HG03060 (cell line): ENCODE results near the gene ONECUT2.
"Not testable (repeated sequence)": the region's sequence is repeated elsewhere in the genome, so short reads cannot be mapped to it uniquely, and the experiment has no call there.

Experiments
- ATAC-seq: cut with Tn5 transposase; IDR thresholded peaks from one replicate; pipeline ENCODE4 v1.9.1; 2021; ENCODE audit warnings: low read depth, moderate number of reproducible peaks; ENCODE audit not compliant: unreplicated experiment

Gene ONECUT2

DNA sequence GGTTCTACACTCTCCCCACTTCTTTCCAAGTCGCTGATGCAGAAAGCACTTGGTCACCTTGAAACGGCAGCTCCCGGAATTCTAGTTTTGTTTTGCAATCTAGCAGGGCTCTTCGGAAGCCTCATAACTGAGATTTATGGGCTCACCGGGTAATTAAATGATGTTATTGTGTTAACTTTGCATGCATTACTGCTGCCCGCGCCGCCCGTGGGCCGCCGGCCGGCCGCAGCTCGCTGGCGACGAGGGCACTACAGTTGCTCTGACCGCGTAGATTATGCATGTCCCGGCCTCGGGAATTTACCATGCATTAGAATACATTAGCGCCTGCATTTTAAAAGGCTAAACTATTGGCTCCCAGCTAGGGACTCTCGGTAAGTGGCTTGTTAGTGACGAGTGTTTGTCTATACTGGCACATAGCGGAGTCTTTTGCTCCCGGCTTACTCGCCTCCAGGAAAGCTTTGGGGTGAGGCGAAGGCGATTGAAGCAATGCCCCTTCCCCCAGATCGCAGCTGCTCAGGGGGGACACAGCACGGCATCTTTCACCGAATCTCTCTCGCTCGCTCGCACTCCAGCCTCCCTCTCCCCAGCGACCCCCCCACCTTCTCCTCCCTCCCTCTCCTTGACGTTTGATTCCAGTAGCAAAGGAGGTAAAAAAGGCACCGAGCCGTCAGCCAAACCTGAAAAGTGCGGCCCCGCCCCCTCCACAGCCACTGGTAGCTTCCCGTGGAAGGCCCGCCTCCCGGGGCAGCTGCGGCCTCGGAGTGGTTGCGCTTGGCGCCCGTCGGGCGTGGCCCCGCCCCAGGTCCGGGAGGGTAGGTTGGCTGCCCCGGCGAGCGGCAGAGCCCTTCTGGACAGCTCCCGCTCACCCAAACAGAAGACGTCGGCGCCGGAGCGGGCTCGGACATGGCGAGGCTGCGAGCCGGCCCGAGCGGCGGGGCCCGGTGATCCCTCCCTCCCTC, at the start of gene ONECUT2:
TSS of gene ONECUT2 (plus strand) at position 839 of the 959 bp plus-strand sequence. CDS start 343 bp downstream, outside the sequence.
- ATAC-seq, result no peak

DNA sequence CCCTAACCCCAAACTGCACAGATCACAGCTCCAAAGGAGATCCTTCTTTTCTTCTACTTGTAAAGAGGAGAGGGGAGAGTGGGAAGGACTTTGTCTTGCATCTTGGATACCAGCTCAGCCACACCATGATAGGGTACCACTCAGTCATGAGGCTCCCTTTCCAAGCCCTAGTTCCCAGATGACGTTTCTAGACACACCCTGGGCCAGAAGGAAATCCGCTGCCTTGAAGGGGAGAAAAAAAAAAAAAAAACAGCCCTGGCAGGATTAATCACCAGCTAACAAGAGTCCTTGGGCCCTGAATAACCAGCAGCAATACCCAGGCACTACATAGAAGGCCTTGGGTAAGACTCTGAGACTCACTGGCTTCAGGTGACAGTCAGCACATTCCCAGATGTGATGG, 45.9 kb upstream of the ONECUT2 start:
- no peak for ATAC-seq

DNA sequence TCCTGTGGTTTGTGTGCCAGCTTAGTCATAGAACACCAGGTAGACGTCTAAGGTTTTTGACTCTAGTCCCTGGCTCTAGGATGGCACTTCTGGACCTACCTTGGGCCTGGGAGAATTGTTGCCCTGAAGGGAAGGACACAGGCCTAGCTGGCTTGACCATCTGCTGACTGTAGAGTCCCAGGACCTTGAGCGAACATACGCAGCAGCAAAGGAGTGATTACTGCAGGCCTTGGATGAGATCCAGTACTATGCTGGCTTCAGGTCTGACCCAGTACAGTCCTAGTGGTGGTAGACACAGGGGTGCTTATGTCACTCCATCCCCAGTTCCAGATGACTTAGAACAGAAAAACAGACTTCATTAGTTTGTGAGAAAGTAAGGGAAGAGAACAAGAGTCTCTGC, 45.1 kb upstream of the ONECUT2 start:
- no peak for ATAC-seq

DNA sequence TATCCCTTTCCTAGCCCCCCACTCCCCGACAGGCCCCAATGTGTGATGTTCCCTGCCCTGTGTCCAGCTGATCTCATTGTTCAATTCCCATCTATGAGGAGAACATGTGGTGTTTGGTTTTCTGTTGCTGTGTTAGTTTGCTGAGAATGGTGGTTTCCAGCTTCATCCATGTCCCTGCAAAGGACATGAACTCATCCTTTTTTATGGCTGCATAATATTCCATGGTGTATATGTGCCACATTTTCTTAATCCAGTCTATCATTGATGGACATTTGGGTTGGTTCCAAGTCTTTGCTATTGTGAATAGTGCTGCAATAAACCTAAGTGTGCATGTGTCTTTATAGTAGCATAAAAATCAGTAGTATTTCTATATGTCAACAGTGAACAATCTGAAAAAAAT, 40.4 kb upstream of the ONECUT2 start:
- ATAC-seq, result not testable (repeated sequence)

DNA sequence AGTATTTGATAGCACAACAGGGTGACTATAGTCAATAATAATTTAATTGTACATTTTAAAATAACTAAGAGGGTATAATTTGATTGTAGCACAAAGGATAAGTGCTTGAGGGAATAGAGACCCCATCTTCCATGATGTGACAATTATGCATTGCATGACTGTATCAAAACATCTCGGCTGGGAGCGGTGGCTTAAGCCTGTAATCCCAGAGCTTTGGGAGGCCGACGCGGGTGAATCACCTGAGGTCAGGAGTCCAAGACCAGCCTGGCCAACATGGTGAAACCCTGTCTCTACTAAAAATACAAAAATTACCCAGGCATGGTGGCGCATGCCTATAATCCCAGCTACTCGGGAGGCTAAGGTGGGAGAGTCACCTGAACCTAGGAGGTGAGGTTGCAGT, 38.3 kb upstream of the ONECUT2 start:
- not testable (repeated sequence) for ATAC-seq

DNA sequence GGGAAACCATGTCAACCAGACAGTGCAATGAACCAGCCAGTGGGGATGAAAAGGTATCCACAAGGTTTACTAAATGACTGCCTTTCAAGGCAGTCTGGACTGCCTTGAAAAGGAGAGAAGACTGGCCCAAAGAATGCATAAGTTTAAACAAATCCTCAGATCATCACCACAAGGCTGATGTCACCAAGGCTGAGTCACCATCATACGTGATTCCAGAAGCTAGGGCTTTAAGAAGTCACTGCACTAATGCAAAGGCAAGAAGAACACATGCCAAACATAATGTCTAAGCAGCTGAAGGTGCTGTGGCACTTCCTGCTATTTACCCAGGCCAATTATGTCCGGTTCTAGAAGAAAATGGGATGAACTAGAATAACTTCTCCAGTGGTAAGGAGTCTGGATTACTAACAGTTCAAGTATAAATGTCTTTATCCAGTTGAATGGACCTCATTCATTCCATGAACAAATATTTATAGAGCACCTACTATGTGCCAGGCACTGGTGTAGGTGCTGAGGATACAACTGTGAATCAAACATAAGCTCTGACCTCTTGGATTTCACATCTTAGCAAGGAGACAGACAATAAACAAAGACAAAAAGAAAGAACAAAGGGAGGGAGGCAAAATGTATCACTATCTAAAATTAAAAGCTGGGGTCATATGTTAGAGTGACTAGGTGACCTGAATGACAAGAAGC, 37.6 kb upstream of the ONECUT2 start:
- ATAC-seq, result no peak

DNA sequence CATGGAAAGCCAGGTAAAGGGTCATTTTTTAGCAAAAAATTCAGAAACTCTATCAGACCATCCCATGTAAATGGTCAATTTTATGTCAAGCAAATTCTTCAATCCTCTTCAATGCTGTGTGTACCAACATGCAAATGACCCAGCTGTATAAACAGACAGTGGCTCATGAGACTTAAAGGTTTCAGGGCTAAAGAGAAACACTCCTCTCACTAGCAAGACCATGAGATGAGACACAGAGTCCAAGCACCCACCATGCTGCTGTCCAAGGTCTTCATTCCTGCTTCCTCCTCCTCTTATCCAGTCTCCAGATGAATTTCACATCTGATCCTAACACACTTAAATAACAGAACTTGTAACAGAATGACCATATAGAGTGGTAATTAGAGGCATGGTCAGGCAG, 30.8 kb upstream of the ONECUT2 start:
- ATAC-seq, result no peak

DNA sequence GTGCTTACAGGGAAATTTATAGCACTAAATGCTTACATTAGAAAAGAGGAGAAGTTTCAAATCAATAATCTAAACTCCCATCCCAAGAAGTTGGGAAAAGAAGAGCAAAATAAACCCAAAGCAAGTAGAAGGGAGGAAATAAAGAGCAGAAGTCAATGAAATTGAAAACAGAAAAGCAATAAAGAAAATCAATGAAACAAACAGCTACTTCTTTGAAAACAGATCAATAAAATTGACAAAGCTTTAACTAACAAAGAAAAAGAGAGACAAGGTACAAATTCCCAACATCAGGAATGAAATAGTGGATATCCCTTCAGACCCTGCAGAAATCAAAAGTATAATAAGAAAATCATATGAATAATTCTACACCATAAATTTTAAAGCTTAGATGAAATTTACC, 25.5 kb upstream of the ONECUT2 start:
- ATAC-seq, result no peak

DNA sequence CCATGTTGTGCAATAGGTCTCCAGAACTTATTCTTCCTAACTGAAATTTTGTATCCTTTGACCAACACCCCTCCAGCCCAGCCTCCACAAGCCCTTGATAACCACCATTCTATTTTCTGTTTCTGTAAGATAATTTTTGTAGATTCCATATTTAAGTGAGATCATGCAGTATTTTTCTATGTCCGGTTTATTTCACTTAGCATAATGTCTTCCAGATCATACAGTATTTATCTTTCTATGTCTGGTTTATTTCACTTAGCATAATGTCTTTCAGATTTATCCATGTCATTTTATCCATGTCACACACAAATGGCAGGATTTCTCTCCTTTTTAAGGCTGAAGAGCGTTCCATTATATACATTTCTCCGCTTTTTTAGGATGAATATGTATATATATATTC, 24.4 kb upstream of the ONECUT2 start:
- no peak for ATAC-seq

DNA sequence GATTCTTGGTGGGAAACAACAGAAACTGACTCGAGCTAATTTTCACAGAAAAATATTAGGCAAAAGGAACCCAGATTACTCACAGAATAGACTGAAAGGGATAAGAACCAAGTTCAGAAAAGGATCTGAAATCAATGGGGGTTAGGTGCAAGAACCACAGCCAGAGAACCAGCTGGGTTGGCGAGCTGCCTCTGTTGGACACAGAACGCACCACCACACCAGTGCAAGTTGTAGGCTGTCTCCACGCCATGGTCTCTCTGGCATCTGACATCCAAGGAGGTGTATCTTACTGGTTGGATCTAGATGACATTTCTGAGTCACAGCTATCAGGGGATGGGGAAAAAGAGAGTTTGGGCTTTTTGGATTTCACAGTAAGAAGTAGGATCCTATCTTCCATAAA, 18.6 kb upstream of the ONECUT2 start:
- no peak for ATAC-seq

DNA sequence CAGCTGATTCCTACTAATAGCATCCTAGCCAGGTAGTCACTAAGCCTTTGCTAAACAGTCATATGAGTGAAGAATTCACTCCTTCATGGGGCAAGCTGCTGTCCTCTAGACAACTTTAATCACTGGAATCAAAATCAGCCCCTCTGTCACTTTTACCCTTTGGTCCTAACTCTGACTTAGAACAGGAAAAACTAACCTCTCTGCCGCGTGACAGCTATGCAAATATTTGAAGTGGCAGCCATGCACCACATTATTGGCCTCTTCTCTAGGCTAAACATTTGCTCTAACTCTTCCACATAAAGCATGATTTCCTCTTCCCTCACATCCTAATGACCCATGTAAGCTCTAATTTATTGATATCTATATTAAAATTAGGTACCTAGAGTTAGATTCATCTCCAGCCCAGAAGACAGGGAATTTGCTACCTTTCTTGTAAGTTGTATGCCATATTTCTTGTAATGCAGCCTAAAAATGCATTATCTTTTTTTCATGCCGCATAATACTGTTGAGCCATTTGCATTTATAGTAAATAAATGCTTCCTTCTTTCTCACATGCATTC, 12.8 kb upstream of the ONECUT2 start:
- no peak for ATAC-seq

DNA sequence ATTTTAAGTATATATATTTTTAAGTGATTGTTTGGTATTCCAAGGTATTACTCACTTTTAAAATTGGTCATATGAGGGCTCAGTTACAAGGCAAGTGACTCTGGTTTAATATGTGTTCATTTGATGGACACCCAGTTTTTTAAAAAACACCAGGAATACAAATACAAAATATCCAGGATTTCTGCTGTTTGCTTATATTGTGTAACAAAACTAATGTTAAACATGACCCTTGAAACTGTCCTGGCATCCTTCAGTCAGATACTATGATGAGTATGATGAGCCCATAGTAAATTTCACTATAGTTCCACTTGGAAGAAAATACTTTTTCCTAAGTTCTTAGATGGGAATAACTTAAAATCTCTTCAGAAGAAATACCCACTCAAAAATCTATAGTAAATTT, 11.4 kb upstream of the ONECUT2 start:
- ATAC-seq, result no peak

DNA sequence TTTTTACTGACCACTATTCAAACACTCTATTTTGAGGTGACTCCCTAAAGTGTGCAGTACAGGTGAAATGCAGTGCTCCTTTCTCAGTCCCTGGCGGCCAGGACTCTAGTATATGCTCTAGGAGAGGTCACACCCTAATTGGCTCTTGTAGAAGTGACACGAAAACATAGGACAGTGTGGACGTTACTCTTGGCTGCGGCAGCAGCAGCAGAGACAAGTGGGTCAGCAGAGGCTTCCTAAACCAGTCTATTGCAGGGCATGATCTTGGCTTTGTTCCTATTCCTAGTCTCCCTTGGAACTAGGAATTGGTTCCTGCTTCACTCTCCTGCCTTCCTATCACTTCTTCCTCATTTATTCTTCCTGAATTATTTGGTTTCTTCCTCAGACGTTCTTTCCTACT, 10.1 kb upstream of the ONECUT2 start:
- ATAC-seq, result no peak

DNA sequence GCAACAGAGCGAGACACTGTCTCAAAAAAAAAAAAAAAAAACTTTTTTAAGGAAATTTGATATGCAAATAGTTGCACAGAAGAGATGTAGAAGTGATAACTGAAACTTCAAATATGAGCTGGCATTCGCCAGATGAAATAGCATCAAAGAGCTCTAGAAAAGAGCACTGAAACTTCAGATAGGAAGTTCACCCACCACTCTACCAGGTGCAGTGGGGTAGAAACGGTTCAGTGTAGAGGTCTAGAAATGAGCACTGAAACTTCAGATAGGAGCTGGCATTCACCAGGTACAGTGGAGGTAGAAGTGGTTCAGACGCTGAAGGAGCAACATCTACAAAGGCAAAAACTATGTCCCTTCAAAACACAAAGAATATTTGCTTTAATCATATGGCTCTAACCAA, 9.0 kb upstream of the ONECUT2 start:
- ATAC-seq, result no peak

DNA sequence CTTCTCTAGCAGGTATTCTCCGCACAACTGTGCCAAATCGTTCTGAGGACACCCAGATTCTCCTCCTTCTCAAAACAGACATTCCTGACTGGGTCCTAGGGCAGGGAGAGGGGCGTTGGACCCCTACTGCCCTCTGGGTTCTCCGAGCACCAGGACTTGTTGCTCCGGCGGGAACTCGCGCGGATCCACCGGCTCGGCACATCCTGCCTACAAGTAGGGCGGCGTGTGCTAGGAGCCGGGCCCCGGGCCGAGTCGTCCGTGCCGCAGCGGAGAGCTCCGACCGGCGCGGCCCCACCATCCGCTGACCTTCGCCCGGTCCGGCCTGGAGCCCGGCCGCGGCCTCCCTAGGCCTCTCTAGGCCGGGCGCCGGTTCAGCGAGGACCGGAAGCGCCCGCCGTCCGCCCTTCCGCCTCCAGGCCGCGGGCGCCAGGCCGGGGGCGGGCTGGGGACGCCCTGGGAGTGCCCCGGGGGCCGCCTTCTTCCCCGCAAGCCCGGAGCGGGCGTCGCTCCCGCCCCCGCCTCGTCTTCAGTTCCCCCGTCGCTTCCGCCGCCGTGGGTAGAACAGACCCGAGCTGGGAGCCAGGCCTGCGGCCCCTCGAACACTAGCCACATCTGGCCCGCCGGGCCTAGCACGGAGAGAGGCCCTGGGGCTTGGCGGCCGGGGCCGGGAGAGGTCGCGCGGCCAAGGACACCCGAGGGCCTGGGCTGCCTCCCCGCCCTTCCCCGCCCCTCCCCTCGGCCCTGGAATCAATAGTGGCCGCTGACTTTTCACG, 7.6 kb upstream of the ONECUT2 start:
- ATAC-seq, result no peak

DNA sequence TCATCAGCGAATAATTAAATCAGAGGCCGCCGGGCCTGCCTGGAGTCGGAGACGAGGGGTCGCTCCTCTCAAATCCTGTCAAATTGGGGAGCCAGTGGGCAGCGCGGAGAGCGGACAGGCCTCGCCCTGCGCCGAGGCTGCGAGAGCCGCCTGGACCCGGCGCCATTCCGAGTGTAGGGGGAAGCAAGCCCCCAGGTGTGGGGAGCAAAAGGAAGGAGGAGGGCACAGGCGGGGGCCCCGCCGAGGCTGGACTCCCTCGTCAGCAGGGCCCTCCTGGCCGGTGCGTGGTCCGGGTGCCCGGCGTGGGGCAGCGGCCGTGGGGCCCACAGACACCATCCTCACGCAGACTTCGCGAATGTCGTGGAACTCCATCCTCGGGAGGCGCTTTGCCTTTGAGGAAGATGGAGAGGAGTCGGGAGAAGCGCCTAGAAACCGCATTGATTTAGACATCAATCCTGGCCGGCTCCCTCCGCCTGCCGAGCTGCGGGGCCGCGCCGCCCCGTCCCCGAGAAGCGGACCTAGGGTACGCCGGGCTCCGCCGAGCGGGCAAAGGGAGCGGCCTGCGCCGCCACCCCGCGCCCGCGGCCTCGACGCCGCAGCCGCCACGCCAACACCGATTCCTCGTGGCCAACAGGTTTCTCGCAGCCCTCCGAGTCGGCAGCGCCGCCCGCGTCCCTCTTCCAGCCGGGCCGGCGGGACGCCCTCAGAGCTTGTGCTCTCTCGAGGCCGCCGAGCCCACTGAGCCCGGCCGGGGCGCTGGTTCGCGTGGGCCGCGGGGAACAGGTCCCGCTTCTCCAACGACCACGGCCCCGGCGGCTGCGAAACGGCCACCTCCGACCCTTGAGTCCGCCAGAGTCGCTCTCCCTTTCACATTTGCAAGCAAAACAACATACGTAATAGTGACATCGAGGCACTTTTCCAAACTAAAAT, 6.7 kb upstream of the ONECUT2 start:
- no peak for ATAC-seq

DNA sequence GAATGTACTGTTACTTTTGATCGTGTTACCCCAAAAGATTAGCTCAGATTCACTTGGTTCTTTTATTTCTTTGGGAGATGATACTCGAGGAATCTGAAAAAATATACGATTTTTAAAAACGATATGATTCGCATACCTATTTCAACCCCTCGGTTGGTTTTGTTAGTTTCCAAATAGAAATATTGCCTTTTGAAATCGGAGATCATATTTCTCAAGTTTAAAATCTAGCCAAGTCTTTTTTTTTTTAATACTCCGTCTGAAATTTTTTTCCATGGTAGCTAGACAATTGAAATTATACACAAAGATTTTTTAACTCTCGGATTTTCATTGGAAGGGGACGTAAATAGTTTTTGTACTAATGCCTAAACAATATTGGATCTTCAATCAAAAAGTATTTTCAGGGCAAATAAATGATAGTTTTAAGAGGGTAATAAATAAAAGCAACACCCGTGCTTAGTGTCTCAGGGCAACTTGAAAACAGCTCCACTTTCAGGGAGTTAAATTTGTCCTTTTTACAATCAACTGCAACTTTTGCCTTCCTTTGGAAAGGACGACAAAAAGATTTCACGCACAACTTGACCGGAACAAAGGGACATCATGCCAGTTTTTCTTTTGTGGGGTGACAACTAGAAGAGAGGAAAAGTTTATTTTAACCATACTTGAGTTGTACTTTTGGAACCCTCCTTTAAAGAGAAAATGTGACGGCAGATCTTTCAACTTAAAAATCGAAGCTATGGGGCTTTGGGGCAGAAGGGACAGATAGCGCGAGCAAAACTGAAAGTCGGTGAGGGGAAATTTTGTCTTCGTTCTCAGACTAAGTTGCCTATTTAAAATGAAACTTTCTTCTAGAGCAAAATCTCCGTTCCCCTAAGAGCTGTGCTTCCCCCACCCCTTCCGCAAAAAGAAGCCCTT, 5.8 kb upstream of the ONECUT2 start:
- ATAC-seq, result no peak

DNA sequence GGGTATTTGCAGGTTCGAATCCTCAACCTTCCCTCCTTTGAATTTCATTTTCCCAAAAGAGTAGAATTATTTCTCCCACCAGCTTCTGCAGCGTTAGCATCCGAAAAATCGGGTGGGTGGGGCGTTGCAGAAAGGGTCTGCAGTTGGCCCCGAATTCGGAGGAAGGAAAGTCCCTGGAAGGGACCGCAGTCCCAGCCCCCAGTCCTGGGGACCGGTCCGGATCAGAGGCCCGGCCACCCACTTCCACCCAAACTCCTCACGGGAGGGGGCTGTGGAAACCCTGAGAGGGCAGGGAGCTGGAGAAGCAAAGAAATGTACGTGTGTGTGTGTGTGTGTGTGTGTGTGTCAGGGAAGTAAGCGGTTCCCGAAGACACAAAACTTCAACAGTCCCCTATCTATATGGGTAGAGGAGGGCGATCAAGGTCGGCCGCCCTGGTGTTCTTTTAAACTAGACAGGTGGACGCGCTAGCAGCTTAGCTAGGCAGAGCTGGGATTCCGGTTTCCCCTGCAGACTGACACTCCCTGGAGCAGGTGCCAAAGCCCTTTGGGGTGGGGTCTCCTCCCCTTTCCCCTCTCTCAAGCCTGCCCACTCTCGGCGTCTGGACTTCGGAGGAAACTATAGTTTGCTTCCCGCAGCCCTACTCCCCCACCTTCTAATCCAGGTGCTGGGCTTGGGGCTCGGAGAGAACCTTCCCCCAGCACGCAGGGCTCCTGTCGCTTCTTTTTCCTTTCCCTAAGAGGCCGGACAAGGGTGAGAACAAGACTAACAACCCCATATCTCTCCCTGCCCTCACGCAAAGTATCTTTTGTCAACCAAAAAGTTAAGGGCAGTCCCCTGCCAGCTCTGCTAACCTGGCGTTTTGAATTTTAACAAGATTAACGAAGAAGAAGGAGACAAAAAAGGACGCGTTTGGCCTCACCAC, 4.8 kb upstream of the ONECUT2 start:
- no peak for ATAC-seq
